ENCODE measurements around the gene DCDC2.
"Not testable (repeated sequence)": the region's sequence is repeated elsewhere in the genome, so short reads cannot be mapped to it uniquely, and the experiment has no call there.

Gene DCDC2

DNA sequence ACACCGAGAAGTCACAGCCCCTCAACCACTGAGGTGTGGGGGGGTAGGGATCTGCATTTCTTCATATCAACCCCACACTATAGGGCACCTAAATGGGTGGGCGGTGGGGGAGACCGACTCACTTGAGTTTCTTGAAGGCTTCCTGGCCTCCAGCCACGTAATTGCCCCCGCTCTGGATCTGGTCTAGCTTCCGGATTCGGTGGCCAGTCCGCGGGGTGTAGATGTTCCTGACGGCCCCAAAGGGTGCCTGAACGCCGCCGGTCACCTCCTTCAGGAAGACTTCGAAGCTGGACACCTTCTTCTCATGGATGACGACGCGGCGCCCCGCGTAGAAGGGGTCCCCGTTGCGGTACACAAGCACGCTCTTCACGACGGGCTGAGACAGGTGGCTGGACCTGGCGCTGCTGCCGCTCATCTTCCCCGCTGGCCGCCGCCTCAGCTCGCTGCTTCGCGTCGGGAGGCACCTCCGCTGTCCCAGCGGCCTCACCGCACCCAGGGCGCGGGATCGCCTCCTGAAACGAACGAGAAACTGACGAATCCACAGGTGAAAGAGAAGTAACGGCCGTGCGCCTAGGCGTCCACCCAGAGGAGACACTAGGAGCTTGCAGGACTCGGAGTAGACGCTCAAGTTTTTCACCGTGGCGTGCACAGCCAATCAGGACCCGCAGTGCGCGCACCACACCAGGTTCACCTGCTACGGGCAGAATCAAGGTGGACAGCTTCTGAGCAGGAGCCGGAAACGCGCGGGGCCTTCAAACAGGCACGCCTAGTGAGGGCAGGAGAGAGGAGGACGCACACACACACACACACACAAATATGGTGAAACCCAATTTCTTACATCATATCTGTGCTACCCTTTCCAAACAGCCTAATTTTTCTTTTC is at the start of gene DCDC2:
TSS of gene DCDC2 (minus strand) at position 724 of the 883 bp plus-strand sequence. CDS start at position 415, 309 bp downstream.
- peak; percentile 63 to 72 for DNase-seq

DNA sequence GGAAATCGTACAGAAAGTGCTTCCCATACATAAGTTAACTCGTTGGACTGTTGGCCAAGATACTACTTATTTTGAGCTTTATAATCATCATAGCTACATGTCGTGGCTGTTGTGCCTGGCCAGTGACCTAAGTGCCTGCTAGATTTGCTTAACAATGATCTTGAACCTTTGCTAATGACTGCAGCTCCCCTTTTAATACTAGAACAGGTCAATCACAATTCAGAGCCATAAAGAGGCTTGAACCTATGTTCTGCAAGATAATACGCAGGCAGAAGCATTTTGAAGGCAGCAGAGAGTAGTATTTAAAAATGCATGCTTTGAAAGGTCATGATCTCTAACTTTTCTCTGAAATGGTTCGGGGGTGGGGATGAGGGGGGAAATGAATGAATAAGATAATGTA is 47.4 kb upstream of the DCDC2 start:
- DNase-seq: no peak

- no peak for DNase-seq
These were observed 45.6 kb upstream of the DCDC2 start for GRCh38 chr6:24403501-24403824.

DNA sequence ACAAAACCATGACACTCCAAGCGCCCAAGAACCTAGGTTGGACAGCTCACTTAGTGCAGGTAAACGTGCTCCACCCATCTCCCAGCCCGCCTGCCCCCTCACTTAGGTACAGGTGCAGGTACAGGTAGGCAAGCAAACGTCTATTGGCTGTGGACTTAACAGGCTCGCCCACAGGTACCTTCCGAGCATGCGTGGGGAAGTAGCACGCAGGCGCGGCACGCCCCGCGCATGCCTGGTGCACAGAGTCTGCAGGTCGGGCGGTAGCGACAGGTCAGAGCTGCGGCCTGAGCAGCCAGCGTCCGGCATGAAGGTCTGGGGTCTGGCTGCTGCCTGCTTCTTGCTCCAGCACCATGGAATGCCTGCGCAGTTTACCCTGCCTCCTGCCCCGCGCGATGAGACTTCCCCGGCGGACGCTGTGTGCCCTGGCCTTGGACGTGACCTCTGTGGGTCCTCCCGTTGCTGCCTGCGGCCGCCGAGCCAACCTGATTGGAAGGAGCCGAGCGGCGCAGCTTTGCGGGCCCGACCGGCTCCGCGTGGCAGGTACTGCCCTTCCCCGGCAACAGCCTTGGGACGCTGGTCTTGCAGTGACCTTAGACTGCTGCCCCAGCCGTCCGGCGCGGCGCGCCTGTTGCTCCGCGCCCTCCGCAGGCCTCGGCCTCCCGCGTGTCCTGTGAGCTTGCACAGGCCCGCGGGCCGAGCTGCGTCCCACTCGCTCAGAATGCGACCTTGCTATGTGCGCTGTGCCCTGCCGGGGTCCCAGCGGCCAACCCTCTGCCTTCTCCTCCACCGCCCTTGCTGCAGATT is 45.0 kb upstream of the DCDC2 start, which contains the start of gene MRS2:
TSS of gene MRS2 (plus strand) at position 240 of the 804 bp plus-strand sequence. CDS start at position 351, 111 bp downstream.
- peak; percentile 64 to 87 for DNase-seq

DNA sequence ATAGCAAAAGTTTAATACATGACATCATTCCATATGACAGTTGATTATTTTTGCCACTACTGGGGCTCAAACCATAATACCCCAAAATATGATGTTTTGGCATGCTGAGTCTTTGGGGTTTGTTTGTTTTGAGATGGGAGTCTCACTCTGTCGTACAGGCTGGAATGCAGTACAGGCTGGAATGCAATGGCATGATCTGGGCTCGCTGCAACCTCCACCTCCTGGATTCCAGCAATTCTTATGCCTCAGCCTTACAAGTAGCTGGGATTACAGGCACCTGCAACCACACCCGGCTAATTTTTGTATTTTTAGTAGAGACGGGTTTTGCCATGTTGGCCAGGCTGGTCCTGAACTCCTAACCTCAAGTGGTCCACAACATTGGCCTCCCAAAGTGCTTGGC is 43.6 kb upstream of the DCDC2 start:
- DNase-seq: no peak

DNA sequence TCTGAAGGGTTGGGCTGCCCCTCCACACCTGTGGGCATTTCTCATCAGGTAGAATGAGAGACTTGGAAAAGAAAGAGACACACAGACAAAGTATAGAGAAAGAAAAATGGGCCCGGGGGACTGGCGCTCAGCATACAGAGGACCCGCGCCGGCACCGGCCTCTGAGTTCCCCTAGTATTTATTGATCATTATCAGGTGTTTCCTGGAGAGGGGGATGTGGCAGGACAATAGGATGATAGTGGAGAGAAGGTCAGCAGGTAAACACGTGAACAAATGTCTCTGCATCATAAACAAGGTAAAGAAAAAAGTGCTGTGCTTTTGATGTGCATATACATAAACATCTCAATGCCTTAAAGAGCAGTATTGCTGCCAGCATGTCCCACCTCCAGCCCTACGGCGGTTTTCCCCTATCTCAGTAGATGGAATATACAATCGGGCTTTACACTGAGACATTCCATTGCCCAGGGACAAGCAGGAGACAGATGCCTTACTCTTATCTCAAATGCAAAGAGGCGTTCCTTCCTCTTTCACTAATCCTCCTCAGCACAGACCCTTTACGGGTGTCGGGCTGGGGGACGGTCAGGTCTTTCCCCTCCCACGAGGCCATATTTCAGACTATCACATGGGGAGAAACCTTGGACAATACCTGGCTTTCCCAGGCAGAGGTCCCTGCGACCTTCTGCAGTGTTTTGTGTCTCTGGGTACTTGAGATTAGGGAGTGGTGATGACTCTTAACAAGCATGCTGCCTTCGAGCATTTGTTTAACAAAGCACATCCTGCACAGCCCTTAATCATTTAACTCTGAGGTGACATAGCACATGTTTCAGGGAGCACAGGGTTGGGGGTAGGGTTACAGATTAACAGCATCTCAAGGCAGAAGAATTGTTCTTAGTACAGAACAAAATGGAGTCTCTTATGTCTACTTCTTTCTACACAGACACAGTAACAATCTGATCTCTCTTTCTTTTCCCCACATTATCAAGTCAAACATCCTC is 42.5 kb upstream of the DCDC2 start:
- not testable (repeated sequence) for DNase-seq

DNA sequence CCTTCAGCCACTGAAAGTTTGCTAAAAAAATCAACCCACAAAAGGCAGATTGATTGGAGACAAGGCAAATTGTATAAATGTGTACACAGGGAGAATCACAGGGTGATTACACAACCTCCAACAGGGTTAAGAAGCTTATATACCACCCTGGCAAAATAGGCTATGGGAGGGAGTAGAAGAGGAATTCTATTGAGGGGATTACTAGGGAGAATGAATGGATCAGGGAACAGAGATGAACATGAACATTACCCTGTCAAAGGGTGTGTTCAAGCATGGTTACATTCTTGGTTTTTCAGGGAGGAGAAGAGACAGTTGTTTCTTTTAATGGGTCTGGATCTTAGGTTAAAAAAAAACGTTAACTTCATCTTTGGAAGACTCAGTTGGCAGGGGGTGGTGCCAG is 39.8 kb upstream of the DCDC2 start:
- no peak for DNase-seq

DNA sequence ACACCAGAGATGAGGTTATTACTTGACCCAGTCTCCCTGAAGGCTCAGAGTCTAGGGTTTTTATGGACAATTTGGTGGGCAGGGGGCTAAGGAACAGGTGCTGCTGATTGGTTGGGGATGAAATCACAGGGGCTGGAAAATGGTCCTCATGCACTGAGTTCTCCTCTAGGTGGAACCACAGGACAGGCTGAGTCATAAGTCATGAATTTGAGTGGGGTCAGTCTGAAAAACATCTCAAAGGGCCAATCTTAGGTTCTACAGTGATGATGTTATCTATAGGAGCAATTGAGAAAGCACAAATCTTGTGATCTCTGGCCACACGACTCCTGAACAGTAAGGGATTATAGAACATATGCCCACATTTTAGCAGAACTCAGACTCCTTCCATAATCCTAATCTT is 39.0 kb upstream of the DCDC2 start:
- no peak for DNase-seq

DNA sequence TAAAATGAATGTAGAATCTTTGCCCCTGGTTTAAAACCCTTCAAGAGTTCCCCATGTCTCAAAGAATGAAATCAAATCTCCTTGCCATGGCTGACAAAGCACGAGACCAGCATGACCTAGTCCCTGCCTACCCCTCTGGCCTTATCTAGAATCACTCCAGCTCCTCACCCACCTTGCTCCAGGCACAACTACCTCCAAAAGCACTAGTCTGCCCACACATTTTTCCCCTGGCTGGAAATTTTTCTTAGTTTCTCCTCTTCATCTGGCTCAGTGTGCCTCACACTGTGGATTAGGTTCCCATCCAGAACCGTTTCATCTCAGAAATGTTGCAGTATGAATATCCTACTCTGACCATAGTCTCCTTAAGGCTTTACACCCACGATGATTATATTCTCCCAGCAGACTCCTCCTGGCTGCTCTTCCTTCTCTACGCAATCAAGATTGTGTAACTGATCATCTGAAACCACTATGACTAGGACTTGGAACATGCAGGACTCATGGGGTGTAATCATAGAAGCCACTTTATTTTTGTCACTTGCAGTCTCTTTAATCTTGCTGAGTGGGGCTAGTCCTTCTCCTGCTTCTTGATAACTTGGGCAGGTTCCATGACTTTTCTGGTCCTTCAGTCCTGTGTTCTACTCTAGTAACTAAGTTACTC is 37.0 kb upstream of the DCDC2 start:
- DNase-seq: no peak

- no peak for DNase-seq
These were observed 36.4 kb upstream of the DCDC2 start for GRCh38 chr6:24394061-24394779.

DNA sequence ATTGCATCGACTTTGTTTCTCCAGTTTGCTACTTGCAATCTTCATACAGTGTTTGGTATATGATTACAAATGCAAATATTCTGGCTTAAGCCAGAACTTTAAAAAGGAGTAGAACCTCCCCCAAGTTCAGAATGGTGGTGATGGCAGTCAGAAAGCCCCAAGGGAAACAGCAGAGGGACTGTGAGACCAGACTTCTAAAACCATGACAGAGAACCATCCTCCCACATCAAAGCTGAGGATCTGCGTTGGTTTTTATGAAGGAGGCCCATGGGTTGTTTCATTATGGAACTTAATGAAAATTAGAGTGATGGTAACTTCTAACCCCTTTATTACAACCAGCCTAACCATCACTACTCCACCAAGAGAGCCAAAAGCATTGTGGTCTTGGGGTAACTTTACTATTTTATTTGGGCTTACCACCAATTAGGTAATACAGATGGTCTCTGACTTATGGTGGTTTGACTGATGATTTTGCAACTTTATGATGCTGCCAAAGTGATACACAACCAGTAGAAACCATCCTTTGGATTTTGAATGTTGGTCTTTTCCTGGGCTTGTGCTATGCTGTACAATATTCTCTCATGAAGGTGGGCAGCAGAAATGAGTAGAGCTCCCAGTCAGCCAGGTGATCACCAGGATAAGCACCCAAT is 34.0 kb upstream of the DCDC2 start:
- DNase-seq: no peak

DNA sequence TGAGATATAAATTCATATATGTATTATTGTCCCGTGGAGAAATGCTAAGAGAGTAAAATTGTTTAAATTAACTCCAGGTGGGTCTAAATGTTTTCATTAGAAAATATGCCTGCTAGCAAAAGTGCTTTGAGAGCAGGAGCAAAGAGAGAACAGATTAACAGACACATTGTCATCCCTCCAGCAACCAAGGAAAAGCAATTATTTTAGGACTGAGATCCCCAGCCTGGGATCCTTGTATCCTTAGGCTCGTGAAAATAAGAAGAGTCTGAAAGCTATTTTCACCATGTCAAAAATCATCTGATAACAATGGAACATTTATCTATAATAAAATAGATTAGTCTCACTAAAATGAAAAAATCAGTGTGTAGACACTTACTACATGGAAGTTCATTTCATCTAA is 33.3 kb upstream of the DCDC2 start:
- no peak for DNase-seq

GRCh38 chr6:24387818-24388217 is 30.0 kb upstream of the DCDC2 start:
- no peak for DNase-seq

DNA sequence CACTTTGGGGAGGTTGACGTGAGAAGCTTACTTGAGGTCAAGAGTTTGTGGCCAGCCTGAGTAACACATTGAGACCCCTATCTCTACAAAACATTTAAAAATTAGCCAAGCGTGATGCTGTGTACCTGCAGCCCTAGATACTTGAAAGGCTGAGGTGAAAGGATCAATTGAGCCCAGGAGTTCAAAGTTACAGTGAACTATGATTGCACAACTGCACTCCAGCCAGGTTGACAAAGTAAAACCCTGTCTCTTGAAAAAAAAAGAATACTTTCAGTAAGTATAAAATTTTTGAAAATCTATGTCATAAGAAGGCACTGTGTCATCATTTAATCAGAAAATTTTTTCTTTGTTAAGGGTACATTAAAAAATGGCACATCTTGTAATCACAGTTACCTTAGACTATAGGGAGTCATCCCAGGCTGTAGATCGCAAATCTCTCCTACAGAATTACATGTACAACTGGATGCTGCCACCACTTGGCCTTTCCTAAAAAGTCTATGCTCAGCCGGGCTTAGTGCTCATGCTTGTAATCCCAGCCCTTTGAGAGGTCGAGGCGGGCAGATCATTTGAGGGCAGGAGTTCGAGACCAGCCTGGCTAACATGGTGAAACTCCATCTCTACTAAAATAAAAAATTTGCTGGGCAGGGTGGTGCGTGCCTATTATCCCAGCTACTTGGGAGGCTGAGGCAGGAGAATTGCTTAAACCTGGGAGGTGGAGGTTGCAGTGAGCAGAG is 27.8 kb upstream of the DCDC2 start:
- no peak for DNase-seq

DNA sequence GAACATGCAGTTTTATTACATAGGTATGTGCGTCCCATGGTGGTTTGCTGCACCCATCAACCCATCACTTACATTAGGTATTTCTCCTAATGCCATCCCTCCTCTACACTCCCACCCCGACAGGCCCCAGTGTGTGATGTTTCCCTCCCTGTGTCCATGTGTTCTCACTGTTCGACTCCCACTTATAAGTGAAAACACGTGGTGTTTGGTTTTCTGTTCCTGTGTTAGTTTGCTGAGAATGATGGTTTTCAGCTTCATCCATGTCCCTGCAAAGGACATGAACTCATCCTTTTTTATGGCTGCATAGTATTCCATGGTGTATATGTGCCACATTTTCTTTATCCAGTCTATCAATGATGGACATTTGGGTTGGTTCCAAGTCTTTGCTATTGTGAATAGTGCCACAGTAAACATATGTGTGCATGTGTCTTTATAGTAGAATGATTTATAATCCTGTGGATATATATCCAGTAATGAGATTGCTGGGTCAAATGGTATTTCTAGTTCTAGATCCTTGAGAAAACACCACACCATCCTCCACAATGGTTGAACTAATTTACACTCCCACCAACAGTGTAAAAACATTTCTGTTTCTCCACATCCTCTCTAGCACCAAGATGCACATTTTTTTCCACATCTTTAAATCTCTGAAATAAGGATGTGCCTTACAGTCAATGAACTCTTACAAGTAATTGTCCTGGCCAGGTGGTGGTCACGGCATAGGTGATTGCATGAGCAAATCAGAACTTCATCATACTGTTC is 26.7 kb upstream of the DCDC2 start:
- DNase-seq: not testable (repeated sequence)

- not testable (repeated sequence) for DNase-seq
These were observed 25.1 kb upstream of the DCDC2 start for GRCh38 chr6:24382891-24383494.

DNA sequence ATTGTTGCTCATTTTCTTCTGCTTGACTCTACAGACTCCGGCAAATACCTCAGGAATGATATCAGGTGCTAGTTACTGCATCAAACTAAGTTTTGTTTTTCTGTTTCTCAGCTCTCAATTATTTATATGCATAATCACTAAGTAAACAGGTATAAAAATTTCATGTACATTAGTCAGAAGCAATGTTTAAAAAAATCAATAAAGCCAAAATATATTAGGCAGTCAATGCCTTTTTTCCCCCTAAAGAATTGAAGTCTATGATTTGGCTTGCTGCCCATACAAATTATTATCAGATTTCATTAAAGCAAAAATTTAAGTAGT is 24.3 kb upstream of the DCDC2 start:
- DNase-seq: no peak

DNA sequence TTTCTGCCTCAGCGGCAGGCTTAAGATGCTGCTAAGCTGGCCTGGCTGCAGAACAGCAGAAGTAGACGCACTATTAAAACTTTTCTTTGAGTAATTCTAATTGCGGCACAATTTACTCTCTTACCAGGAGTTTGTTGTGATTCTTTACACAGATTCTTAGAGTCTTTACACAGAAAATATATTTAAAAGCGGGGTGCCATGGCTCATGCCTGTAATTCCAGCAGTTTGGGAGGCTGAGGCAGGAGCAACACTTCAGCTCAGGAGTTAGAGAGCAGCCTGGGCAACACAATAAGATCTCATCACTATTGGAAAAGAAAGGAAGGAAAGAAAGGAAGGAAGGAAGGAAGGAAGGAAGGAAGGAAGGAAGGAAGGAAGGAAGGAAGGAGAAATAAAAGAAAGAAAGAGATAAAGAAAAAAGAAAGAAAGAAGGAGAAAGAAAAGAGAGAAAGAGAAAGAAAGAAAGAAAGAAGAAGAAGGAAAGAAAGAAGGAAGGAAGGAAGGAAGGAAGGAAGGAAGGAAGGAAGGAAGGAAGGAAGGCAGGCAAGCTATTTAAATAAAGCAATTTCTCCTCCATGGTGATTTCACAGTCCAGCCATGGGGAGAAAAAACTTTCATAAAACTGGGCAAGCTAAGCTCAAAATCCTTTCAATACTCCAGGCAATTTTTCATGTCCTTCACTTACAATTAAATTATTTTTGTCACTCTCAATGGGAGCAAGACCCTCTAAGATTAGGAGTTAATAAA is 23.8 kb upstream of the DCDC2 start:
- DNase-seq: no peak

Data from NCI-H187 (cell line).